ENCODE measurements around the gene SF3B6.
"Not testable (repeated sequence)": the region's sequence is repeated elsewhere in the genome, so short reads cannot be mapped to it uniquely, and the experiment has no call there.

Gene SF3B6, protein sequence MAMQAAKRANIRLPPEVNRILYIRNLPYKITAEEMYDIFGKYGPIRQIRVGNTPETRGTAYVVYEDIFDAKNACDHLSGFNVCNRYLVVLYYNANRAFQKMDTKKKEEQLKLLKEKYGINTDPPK

DNA sequence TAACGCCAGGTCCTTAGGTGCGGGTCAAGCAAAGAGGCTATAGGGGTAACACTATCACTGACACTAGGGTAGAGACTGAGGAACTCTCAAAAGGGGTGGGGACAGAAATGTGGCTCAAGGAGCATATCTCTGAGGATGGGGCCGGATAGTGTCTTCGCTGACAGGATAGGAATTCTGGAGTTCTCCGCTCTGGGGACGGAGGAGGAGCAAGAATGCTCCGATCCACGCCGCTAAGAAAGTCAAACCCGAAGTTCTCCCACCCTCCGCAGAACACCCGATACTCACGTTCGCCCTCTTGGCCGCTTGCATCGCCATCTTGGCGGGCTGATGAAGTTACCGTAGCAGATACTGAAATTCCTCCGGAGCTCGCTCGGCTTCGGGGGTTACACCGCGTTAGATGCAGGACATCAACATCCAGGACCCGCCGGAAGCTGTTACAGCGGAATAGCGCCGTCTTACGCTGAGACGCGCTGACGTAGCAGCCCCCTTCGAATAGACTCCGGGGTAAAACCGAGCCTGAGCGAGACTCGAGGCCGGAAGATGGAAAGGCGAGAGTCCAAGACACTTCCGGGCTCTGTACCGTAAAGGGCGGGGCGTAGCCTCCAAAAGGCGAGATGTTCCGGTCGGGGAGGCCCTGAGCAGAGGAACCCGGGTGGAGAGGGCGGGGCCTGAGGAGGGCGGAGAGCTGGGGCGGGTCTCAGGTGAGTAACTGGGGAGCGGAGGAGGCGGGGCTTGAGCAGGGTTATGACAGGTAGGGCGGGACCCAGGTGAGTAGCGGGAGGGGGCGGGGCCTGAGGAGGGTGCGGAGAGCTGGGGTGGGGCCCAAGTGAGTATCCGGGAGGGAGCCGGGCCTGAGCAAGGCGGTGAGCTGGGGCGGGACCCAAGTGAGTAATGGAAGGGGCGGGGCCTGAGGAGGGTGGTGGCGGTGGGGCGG lies at the start of gene SF3B6:
SF3B6 (minus strand) TSS at position 412 of the 934 bp plus-strand sequence; CDS start at position 315, 97 bp downstream.
- peak; percentile 99 for DNase-seq

DNA sequence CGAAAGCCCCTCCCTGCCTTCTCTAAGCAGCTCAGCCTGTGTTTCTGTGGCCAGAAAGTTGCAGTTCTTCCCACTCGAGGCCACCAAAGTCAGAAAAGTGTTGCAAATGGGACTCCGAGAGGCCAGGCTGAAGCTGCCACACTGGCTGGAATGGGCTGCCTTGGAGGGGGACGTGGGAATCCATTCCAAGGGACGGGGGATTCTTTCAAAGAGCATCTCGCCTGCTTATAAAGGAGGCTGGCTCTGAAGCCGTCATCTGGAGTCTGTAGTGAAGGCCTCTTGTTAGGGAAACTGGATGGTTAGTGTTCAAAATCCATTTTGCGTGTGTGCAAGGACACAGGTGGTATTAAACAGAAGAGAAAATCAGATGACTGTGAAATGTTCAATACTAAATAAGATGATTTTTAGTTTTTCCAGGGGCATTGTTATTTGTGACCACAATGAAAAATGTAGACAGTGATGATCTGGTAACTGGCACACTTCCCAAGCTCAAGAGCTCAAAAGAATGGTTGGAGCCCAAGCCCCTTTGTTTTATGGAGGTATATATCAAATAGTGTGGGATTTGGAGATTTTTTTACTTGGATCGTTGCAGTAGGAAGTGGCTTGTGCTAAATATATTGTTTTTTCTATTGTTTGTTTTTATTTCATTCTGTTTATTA lies 47.9 kb upstream of the SF3B6 start:
- peak; percentile 19 for DNase-seq

DNA sequence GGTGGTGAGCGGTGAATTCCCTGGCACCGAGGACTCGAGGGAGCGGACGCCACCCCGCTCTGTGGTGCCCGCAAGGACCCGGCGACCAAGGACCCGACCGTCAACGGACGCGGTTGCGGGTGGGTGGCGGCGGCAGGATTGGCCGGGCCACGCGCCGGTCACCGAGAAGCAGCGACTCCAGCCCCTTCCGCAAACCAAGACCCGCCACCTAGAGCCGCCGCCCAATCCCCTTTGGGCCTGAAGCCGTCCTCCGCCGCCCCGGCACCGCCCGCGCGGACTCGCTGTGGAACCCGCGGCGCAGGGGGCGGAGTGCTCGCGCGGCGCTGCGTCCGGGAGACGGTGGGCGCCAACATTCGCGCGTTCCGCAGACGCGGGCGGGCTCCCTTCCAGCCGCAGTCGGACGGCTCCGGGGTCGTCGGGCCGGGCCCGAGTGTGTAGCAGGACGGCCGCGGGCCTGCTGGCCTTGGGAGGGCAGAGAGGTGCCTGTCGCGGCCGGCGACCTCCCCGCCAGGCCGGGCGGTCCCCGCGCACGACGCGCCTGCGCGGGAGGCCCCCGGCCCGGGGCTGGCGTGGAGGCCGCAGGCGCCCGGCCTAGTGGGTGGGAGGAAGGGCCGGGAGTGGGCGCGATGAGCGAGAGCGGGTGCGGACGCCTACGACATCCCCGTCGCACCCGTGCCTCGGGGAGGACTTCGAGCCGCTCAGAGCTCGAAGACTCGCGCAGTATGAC lies 47.2 kb upstream of the SF3B6 start, which contains the start of the genes FAM228B and PFN4:
FAM228B (plus strand) TSS at position 275 of the 727 bp plus-strand sequence. CDS start 893 bp downstream, outside the sequence.
PFN4 (minus strand) TSS at position 140 of the 727 bp plus-strand sequence. CDS start 799 bp downstream, outside the sequence.
- DNase-seq = peak; percentile 89

DNA sequence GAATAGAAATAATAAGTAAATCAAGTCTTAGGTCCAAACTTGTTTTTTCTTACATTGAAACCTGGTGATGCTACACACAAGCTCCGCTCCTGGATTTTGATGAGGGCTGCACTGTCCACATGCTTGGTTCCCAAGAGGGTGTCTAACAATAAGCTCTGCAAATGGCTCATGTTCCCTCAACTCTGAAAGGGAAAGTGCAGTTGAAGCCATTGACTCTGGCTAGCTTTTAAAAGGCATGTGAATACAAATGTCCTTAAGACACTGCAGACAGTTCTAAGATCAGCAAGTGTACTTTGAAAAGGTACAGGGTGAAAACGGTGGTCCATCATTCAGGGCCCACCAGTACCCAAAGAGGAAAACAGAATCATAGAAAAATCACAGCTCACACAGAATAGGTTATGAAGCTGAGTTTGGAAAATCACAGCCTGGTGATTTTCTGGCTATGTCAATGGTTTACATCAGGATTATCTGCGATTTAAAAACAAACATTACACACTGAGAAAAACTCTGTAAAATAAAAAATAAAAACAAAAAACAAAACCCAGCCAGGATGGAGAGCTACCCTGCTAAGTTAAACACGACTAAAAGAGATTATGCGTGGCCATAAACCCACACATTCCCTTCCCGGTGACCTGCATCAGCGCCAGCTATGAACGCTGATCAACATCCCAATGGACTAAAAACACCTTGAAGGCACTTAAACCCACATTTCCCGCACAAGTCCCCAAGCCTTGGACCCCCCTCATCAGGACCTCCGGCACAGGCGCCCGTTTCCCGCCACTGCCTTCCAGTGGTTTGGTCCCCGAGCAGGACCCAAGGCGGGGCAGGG lies 46.5 kb upstream of the SF3B6 start:
- DNase-seq = no peak

DNA sequence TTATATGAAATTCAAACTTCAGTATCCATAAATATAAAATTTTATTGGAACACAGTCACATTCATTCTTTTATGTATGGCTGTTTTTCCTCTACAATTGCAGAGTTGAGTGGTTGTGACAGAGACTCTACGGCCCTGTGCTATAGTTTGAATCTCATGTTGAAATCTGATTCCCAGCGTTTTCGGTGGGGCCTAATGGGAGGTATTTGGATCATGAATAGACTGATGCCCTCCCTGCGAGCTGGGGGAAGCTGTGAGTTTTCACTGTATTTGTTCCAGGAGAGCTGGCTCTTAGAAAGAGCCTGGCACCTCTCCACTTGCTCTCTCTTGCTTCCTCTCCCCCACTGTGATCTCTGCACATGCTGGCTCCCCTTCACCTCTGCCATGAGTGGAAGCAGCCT lies 45.3 kb upstream of the SF3B6 start:
- no peak for DNase-seq

DNA sequence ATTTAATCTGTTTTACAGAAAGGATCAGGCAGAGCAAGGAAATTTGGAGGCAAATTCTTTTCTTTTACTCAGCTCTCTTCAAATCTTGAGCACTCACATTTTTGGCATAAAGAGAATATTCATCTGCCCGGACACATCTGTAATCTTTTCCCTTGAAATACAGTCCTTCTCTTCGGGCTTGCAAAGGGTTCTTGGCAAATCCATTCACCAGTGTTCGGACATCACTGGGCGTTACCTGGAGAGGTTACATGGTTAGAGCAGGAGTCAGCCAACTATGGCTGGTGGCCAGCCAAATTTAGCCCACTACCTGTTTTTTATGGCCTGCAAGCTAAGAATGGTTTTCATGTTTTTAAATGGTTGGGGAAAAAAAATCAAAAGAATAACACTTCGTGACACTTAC lies 44.9 kb upstream of the SF3B6 start:
- DNase-seq = no peak

DNA sequence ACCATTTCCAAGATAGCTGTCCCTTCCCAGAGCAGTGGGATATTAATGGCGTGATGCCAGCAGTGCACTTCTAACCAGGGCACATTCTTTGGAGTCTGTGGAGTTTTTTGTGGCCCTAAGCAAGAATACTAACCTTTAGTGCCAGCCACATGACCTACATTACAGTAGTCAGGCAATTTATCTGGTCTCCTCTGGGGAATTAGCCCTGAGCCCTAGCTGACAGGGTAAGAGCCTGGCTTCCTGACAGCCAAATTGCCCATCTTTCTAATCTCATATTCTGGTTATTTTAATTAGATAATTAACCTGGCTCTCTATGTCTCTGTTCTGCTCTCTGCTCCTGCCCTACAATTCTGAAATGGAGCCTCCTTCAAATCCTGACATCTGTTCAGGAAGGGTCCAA lies 41.8 kb upstream of the SF3B6 start:
- no peak for DNase-seq

DNA sequence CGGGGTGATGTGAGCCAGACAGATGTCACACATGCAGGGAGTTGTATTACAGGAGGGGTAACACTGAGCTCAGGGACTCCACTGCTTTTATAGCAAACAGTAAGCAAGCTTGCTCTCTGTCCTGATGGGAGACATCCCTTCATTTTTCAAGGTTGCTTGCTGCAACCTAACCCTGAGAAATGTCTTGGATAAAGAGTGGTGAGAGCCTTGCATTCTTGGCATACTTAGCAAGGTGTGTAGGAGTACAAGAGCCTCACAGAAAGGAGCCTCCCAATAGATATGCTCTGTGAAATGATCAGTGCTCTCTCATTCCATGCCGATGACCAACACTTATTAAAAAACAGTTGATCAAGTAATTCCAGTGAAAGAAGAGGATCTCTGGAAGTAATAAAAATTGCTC lies 38.9 kb upstream of the SF3B6 start:
- DNase-seq = no peak

DNA sequence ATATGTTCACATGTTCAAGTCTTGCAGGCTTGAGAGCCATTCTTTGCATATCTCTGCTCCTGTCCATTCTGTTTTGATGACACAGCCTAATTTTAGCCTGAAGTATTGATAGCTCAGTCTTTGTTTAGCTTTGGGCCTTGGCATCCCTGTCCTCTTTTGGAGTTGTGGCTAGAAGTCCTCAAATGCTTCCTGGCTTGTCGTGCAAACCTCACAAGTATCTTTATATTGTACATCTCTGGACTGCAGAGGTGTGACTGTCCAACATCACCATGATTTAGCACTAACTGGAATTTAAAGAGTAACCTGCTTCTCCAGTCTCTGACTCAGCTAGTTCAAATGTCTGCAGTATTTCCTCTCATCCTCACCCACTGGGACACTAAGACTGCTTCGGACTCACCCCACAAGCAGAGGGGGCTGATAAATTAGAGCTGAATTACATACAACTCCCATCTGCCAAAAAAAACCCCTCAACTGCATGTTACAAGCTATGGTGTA lies 35.3 kb upstream of the SF3B6 start:
- DNase-seq = no peak

DNA sequence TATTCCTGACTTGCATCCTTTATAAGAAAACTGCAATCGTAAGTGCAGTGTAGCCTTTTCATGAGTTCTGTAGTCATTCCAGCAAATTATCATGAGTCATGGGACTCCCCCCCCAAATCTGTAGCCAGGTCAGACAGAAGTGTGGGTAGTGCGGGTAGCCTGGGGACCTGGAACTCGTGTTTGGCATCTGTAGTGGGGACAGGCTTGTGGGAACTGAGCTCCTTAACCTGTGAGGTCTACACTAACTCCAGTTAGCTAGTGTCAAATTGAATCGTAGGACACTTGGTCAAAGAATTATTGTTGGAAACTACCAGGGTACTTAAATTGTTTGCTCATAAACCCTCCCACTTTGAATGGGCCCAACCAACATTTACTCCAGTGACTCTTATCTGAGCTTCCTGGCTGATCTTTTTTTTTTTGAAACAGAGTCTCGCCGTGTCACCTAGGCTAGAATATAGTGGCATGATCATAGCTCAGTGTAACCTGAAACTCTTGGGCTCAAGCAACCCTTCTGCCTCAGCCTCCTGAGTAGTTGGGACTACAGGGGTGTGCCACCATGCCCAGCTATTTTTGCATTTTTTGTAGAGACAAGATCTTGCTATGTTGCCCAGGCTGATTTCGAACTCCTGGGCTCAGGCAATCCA lies 34.7 kb upstream of the SF3B6 start:
- DNase-seq = no peak

DNA sequence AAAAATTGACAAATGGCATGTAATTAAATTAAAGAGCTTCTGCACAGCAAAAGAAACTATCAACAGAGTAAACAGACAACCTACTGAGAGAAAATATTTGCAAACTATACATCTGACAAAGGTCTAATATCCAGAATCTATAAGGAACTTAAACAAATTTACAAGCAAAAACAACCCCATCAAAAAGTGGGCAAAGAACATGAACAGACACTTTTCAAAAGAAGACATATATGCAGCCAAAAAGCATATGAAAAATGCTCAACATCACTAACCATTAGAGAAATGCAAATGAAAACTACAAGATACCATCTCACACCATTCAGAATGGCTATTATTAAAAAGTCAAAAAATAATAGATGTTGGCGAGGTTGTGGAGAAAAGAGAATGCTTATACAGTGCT lies 33.3 kb upstream of the SF3B6 start:
- DNase-seq = not testable (repeated sequence)

DNA sequence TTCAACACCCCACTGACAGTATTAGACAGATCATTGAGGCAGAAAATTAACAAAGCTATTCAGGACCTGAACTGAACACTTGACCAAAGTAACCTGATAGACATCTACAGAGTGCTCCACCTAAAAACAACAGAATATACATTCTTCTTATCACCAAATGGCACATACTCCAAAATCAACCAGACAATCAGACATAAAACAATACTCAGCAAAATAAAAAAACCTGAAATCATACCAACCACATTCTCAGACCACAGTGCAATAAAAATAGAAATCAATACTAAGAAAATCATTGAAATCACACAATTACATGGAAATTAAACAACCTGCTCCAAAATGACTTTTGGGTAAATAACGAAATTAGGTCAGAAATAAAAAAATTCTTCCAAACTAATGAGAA lies 31.2 kb upstream of the SF3B6 start:
- DNase-seq = no peak

DNA sequence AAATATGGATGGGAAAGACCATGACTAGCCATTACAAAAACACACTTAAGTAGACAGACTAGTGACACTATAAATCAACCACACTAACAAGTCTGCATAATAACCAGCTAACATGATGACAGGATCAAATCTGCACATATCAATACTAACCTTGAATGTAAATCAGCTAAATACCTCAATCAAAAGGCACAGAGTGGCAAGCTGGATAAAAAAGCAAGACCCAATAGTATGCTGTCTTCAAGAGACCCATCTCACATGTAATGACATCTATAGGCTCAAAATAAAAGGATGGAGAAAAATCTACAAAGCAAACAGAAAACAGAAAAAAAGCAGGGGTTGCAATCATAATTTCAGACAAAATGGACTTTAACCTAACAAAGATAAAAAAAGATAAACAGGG lies 30.7 kb upstream of the SF3B6 start:
- DNase-seq = no peak

DNA sequence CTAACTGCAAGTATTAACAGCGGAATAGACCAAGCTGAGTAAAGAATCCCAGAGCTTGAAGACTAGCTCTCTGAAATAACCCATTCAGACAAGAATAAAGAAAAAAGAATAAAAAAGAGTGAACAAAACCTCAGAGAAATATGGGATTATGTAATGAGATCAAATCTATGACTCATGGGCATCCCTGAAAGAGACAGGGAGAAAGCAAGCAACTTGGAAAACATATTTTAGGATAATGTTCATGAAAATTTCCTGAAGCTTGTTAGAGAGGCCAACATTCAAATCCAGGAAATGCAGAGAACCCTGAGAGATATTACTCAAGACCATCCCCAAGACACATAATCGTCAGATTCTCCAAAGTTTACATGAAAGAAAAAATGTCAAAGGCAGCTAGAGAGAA lies 29.7 kb upstream of the SF3B6 start:
- no peak for DNase-seq

DNA sequence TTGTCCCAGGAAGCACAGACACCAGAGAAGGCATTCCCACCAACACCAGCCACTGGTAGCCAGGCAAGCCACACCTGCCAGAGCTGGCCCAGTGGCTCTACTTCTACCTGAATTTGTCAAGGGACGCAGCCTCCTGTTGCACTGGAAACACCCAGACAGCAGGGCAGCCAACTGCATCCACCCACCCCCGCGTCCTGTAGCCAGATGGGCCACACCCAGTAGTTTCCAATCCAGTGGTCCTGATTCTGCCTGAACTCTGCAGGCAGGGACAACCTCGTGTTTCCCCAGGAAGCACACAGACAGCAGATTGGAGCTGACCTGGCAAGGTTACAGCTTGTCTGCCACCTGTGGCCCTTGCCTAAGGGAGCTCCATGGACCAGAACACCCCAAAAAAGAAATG lies 28.8 kb upstream of the SF3B6 start:
- DNase-seq = no peak

DNA sequence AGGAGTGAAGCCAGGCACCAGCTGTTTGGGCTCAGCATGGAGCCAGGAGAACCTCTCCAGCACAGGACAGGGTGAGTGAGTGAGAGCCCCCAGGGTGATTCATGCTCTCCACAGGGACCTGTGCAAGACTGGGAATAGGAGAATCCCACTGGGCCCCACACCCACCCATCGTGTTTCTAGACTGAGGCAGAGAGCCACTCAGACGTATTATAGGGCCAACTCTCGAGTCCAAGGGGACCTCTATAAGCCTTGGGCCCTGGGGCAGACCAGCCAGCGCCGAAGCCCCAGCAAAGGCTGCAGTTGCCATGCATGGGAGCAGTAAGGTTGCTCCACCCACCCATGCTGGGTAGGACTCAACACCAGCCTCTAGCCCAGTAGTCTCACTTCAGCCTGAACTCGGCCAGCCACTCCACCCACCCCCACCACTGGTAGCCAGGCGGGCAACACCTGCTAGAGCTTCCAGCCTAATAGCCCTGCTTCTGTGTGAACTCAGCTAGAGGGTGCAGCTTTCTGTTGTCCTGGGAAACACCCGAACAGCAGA lies 28.1 kb upstream of the SF3B6 start:
- no peak for DNase-seq

DNA sequence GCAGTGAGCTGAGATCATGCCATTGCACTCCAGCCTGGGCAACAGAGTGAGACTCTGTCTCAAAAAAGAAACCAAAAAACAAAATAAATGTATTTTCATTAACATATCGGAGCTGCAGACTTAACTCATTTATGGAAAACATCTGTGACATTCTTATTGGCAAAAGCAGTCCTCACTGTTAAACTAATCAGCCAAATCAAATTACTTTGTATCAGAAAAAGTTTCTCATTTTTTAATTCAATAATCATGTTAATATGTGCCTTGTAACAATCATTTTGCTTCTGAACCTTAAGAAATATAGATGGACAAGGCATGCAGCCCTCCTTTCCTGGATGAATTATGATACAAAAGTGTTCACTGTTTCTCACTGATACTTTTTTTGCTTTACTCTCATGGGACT lies 26.6 kb upstream of the SF3B6 start:
- no peak for DNase-seq

DNA sequence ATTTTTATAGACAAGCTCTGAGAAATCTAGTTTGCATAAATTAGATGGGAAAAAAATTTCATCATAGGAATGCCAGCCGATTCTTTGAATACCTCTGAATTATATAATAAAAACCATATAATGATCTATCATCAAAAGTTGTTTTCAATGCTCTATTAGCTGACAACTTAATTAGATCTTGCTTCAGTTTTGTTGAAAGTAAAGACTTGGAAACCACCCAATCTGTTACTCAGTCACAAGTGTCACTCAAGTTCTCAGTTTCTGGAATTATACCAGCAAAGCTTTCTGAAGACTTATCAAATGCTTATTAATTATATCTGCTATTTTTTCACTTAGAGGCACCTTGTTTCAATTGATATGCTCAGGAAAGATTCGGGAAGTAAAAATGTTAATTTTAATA lies 25.9 kb upstream of the SF3B6 start:
- DNase-seq = no peak

DNA sequence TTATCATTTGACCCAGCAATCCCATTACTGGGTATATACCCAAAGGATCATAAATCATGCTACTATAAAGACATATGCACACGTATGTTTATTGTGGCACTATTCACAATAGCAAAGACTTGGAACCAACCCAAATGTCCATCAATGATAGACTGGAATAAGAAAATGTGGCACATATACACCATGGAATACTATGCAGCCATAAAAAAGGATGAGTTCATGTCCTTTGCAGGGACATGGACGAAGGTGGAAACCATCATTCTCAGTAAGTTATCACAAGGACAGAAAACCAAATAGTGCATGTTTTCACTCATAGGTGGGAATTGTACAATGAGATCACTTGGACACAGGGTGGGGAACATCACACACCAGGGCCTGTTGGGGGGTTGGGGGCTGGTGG lies 24.6 kb upstream of the SF3B6 start:
- DNase-seq = not testable (repeated sequence)

DNA sequence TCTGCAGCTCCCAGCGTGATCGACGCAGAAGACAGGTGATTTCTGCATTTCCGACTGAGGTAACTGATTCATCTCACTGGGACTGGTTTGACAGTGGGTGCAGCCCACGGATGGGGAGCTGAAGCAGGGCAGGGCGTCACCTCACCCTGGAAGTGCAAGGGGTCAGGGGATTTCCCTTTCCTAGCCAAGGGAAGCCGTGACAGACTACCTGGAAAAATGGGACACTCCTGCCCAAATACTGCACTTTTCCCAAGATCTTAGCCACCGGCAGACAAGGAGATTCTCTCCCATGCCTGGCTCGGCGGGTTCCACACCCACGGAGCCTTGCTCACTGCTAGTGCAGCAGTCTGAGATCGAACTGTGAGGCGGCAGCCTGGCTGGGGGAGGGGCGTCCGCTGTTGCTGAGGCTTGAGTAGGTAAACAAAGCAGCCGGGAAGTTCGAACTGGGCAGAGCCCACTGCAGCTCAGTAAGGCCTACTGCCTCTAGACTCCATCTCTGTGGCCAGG lies 19.1 kb upstream of the SF3B6 start:
- not testable (repeated sequence) for DNase-seq

DNA sequence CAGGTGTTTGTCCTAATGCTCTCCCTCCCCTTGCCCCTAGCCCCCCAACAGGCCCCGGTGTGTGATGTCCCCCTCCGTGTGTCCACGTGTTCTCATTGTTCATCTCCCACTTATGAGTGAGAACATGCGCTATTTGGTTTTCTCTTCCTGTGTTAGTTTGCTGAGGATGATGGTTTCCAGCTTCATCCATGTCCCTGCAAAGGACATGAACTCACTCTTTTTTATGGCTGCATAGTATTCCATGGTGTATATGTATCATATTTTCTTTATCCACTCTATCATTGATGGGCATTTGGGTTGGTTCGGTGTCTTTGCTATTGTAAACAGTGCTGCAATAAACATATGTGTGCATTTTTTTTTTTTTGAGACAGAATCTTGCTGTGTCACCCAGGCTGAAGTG lies 17.1 kb upstream of the SF3B6 start:
- DNase-seq = not testable (repeated sequence)
